ENCODE measurements around the gene RHCE. TPM values are rescaled to one million over a fixed set of nuclear protein-coding genes. Genes with fewer than 3 reads are reported as not detected.

The RHCE gene
- total and polyA plus RNA-seq, 11 donors, result 0.24 to 2.0 (median 0.69) TPM; not detected in 1

- H3K27ac ChIP-seq, result no peak overlapping the region
- DNase-seq, result no peak
- peaks cover 0 to 19% (median 11%) of the 10 kb centered on the region in 12 donors for H3K4me1 ChIP-seq
- intact Hi-C loops (cut with DNase I), result loop anchor here in 1 of 10 donors (5.0 kb wide), 1 partner anchor 35 kb away; no protein-coding TSS in a partner anchor
- ATAC-seq, result peak in 1 of 4 donors; percentile 47
- 38 to 53% (median 40%) methylated on average over 1 of the region's 1 CpG for WGBS, 4 donors
- no peak for TF ChIP-seq POLR2A (IDR thresholded peaks at IDR 0.05)
- TF ChIP-seq CTCF (IDR thresholded peaks at IDR 0.05), result no peak
- H3K4me3 ChIP-seq, result no peak overlapping the region
- H3K36me3 ChIP-seq, result peaks cover 0 to 15% (median 4%) of the 10 kb centered on the region in 9 donors
- no peaks in the 10 kb centered on the region for H3K9me3 ChIP-seq
- no peaks in the 10 kb centered on the region for H3K27me3 ChIP-seq
Measured at GRCh38 chr1:25442178-25442577, 21.6 kb upstream of the RHCE start.

- WGBS, 4 donors, result 95 to 99% (median 98%) methylated on average over 6 of the region's 6 CpGs
- no peak for DNase-seq
- intact Hi-C loops (cut with DNase I), result loop anchor here in 2 of 10 donors (10.0 kb wide), 2 partner anchors 104 to 356 kb away; partner anchors contain the start of gene TMEM50A (in 1 of the 2)
- Histone ChIP-seq H3K27me3 (no peaks in the 10 kb centered on the region), H3K4me3 (no peak overlapping the region), H3K9me3 (no peaks in the 10 kb centered on the region), H3K4me1 (peaks cover 3 to 40% (median 31%) of the 10 kb centered on the region in 12 donors), H3K36me3 (peaks cover 0 to 10% (median 0%) of the 10 kb centered on the region in 9 donors), H3K27ac (no peak overlapping the region)
- no peak for ATAC-seq
- TF ChIP-seq POLR2A (IDR thresholded peaks at IDR 0.05), result no peak
- no peak for TF ChIP-seq CTCF (IDR thresholded peaks at IDR 0.05)
Measured at GRCh38 chr1:25439287-25439686, 18.7 kb upstream of the RHCE start.

- intact Hi-C loops (cut with DNase I), result loop anchor here in 2 of 10 donors (10.0 kb wide), 2 partner anchors 103 to 357 kb away; partner anchors contain the start of gene TMEM50A (in 1 of the 2)
- no peak for DNase-seq
- Histone ChIP-seq H3K4me1 (peaks cover 3 to 56% (median 47%) of the 10 kb centered on the region in 12 donors), H3K4me3 (no peak overlapping the region), H3K27me3 (no peaks in the 10 kb centered on the region), H3K36me3 (peaks cover 0 to 10% (median 0%) of the 10 kb centered on the region in 9 donors), H3K9me3 (no peaks in the 10 kb centered on the region), H3K27ac (no peak overlapping the region)
- 96 to 99% (median 98%) methylated on average over 8 of the region's 8 CpGs for whole genome bisulfite sequencing, 4 donors
- TF ChIP-seq POLR2A (IDR thresholded peaks at IDR 0.05), result no peak
- TF ChIP-seq CTCF (IDR thresholded peaks at IDR 0.05), result no peak
- ATAC-seq, result no peak
Measured at GRCh38 chr1:25437672-25438071, 17.0 kb upstream of the RHCE start.

- peak overlapping the region in 2 of 12 donors; percentile 25 to 51 for H3K27ac ChIP-seq
- no peaks in the 10 kb centered on the region for H3K27me3 ChIP-seq
- intact Hi-C loops (cut with DNase I), result loop anchor here in 2 of 10 donors (10.0 kb wide), 2 partner anchors 101 to 359 kb away; partner anchors contain the start of gene TMEM50A (in 1 of the 2)
- WGBS, 4 donors, result 40 to 48% (median 43%) methylated on average over 4 of the region's 4 CpGs
- peaks cover 3 to 55% (median 49%) of the 10 kb centered on the region in 12 donors for H3K4me1 ChIP-seq
- peaks cover 0 to 10% (median 0%) of the 10 kb centered on the region in 9 donors for H3K36me3 ChIP-seq
- no peak for DNase-seq
- TF ChIP-seq CTCF (IDR thresholded peaks at IDR 0.05), result no peak
- no peak for TF ChIP-seq POLR2A (IDR thresholded peaks at IDR 0.05)
- ATAC-seq, result no peak
- no peak overlapping the region for H3K4me3 ChIP-seq
- no peaks in the 10 kb centered on the region for H3K9me3 ChIP-seq
Measured at GRCh38 chr1:25435397-25436108, 14.9 kb upstream of the RHCE start.

Measured in heart left ventricle (tissue), 16 donors.